ENCODE data around the gene SPATA1.

DNA sequence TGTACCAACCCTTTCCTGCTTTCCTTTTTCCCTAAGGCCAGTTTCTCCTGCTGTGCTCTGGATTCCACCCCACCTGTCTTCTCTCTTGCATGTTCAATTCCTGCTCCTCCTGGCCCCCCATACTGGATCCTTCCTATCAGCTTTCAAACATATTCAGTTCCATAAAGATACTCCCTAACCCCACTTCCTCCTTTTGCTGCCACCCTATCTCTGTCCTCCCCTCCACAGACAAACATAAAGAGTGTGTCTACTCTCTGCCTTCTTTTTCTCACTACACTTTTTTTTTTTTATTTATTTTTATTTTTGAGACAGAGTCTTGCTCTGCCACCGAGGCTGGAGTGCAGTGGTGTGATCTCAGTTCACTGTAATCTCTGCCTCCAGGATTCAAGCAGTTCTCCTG, 44.1 kb upstream of the SPATA1 start:
- TF ChIP-seq ASH2L (IDR thresholded peaks at IDR 0.05; ENCODE audit: low read length), result no peak
- TF ChIP-seq, protein P1, sequence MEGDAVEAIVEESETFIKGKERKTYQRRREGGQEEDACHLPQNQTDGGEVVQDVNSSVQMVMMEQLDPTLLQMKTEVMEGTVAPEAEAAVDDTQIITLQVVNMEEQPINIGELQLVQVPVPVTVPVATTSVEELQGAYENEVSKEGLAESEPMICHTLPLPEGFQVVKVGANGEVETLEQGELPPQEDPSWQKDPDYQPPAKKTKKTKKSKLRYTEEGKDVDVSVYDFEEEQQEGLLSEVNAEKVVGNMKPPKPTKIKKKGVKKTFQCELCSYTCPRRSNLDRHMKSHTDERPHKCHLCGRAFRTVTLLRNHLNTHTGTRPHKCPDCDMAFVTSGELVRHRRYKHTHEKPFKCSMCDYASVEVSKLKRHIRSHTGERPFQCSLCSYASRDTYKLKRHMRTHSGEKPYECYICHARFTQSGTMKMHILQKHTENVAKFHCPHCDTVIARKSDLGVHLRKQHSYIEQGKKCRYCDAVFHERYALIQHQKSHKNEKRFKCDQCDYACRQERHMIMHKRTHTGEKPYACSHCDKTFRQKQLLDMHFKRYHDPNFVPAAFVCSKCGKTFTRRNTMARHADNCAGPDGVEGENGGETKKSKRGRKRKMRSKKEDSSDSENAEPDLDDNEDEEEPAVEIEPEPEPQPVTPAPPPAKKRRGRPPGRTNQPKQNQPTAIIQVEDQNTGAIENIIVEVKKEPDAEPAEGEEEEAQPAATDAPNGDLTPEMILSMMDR (IDR thresholded peaks at IDR 0.05; ENCODE audit: control extremely low read depth in 1 of 3, insufficient read depth in 1 of 3, low read depth in 1 of 3, low read length in 3 of 3), result no peak
- TF ChIP-seq, protein P2, sequence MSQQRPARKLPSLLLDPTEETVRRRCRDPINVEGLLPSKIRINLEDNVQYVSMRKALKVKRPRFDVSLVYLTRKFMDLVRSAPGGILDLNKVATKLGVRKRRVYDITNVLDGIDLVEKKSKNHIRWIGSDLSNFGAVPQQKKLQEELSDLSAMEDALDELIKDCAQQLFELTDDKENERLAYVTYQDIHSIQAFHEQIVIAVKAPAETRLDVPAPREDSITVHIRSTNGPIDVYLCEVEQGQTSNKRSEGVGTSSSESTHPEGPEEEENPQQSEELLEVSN (IDR thresholded peaks at IDR 0.05), result no peak
- no peak for TF ChIP-seq EZH2 (IDR thresholded peaks at IDR 0.05; ENCODE audit: low read depth, low read length, severe bottlenecking)
- no peak for TF ChIP-seq POLR2AphosphoS5 (IDR thresholded peaks at IDR 0.05; ENCODE audit: low read depth, low read length)
- TF ChIP-seq EGR1 (IDR thresholded peaks at IDR 0.05; ENCODE audit: borderline replicate concordance, low read depth, low read length), result no peak
- TF ChIP-seq POLR2A (IDR thresholded peaks at IDR 0.05; ENCODE audit: control extremely low read depth in 1 of 2, low read depth in 2 of 2, low read length in 2 of 2), result no peak
- TF ChIP-seq CHD1 (IDR thresholded peaks at IDR 0.05; ENCODE audit: low read depth, low read length), result no peak
- TF ChIP-seq, protein P3, sequence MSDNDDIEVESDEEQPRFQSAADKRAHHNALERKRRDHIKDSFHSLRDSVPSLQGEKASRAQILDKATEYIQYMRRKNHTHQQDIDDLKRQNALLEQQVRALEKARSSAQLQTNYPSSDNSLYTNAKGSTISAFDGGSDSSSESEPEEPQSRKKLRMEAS (IDR thresholded peaks at IDR 0.05), result no peak
- TF ChIP-seq SUZ12 (IDR thresholded peaks at IDR 0.05; ENCODE audit: low read length), result no peak
- TF ChIP-seq RBBP5 (IDR thresholded peaks at IDR 0.05; ENCODE audit: borderline replicate concordance, low read depth, low read length), result no peak
- no peak for TF ChIP-seq SAP30 (IDR thresholded peaks at IDR 0.05; ENCODE audit: insufficient read depth, insufficient replicate concordance, low read length)
- TF ChIP-seq PHF8 (conservative IDR thresholded peaks at IDR 0.05; ENCODE audit: low read depth, low read length), result no peak
- no peak for TF ChIP-seq ZNF274 (IDR thresholded peaks at IDR 0.05; ENCODE audit: borderline replicate concordance, extremely low read depth, low read length)
